PC-3 (cell line): Measurements from ENCODE around the gene SORL1-AS1.

Experiments used
- ATAC-seq: fragments of 200-7000 bp; cut with Tn5 transposase; 2 replicates; pipeline ENCODE4 v1.9.1; 2020; ENCODE audit warnings: mild to moderate bottlenecking, moderate library complexity
- BruUV-seq: library from RNA; stranded (reverse); fragments of 400-500 nt; replicated peaks from 2 replicates; lab custom pipeline; 2021; lab: Mats Ljungman, UMichigan
- CTCF ChIA-PET: fragments of 300-600 bp; sonication (Branson Sonifier 250); formaldehyde crosslinking; loops from one replicate; lab custom pipeline; 2022; ENCODE audit warnings: antibody characterized with exemption; lab: Charles Lee
- POLR2A ChIA-PET: fragments of 300-600 bp; sonication (Branson Sonifier 250); formaldehyde crosslinking; loops from one replicate; lab custom pipeline; 2022; ENCODE audit warnings: antibody characterized with exemption; ENCODE audit not compliant: unreplicated experiment; lab: Charles Lee
- DNase-seq: peaks from one replicate; pipeline ENCODE4 v3.0.0-alpha.2; 2015
- H2AFZ ChIP-seq: fragments of 300-600 bp; sonication (generic); 2 replicates; pipeline ENCODE4 v1.6.0; 2016; ENCODE audit warnings: antibody characterized with exemption, low read length
- H3F3A ChIP-seq: fragments of 300-600 bp; sonication (generic); one replicate; pipeline ENCODE4 v1.6.0; 2017; ENCODE audit warnings: antibody characterized with exemption, low read length, control low read depth, mild to moderate bottlenecking; ENCODE audit not compliant: unreplicated experiment
- H3K27ac ChIP-seq: fragments of 300-600 bp; sonication (generic); 2 replicates; pipeline ENCODE4 v1.5.1; 2016; ENCODE audit warnings: mild to moderate bottlenecking, low read length
- H3K27me3 ChIP-seq: fragments of 300-600 bp; sonication (generic); 2 replicates; pipeline ENCODE4 v1.6.1; 2016; ENCODE audit warnings: low read length, mixed read lengths
- H3K36me3 ChIP-seq: fragments of 300-600 bp; sonication (generic); 2 replicates; pipeline ENCODE4 v1.6.1; 2016; ENCODE audit warnings: low read depth, mixed run types, low read length, mixed read lengths
- H3K4me1 ChIP-seq: fragments of 300-600 bp; sonication (generic); 2 replicates; pipeline ENCODE4 v1.5.1; 2016; ENCODE audit warnings: low read length; ENCODE audit not compliant: insufficient read depth
- H3K4me2 ChIP-seq: fragments of 300-600 bp; sonication (generic); 2 replicates; pipeline ENCODE4 v1.6.0; 2016; ENCODE audit warnings: low read length
- H3K4me3 ChIP-seq: fragments of 300-600 bp; sonication (generic); 2 replicates; pipeline ENCODE4 v1.5.1; 2016; ENCODE audit warnings: mild to moderate bottlenecking, low read length, mixed read lengths
- H3K79me2 ChIP-seq: fragments of 300-600 bp; sonication (generic); 2 replicates; pipeline ENCODE4 v1.6.1; 2017; ENCODE audit warnings: low read length, mixed read lengths
- H3K9ac ChIP-seq: fragments of 300-600 bp; sonication (generic); 2 replicates; pipeline ENCODE4 v1.6.0; 2016; ENCODE audit warnings: mild to moderate bottlenecking, low read length
- H3K9me2 ChIP-seq: fragments of 300-600 bp; sonication (generic); replicated peaks from 2 replicates; pipeline ENCODE4 v1.6.1; 2016; ENCODE audit warnings: mixed run types, low read length, mixed read lengths
- H3K9me3 ChIP-seq: fragments of 300-600 bp; sonication (generic); 2 replicates; pipeline ENCODE4 v1.6.1; 2016; ENCODE audit warnings: low read length, mixed read lengths
- H4K20me1 ChIP-seq: fragments of 300-600 bp; sonication (generic); 2 replicates; pipeline ENCODE4 v1.6.1; 2016; ENCODE audit warnings: low read length, mixed read lengths
- CTCF ChIP-seq: fragments of 300-600 bp; sonication (generic); conservative IDR thresholded peaks from 2 replicates; pipeline ENCODE4 v1.5.1; 2017; ENCODE audit warnings: antibody characterized with exemption, low read depth, mild to moderate bottlenecking, low read length
- EZH2 ChIP-seq: fragments of 300-600 bp; sonication (generic); IDR thresholded peaks from one replicate; pipeline ENCODE4 v1.6.1; 2017; ENCODE audit warnings: antibody characterized with exemption, mild to moderate bottlenecking, low read length; ENCODE audit not compliant: unreplicated experiment
- EZH2phosphoT487 ChIP-seq: fragments of 300-600 bp; sonication (generic); IDR thresholded peaks from 2 replicates; pipeline ENCODE4 v1.6.1; 2018; ENCODE audit warnings: mild to moderate bottlenecking, antibody characterized with exemption, low read length, borderline replicate concordance
- intact Hi-C: fragments of 100-400 bp; cut with micrococcal nuclease; formaldehyde crosslinking; loops from 2 replicates; pipeline ENCODE4 v1.9.0; 2023

The SORL1-AS1 gene

DNA sequence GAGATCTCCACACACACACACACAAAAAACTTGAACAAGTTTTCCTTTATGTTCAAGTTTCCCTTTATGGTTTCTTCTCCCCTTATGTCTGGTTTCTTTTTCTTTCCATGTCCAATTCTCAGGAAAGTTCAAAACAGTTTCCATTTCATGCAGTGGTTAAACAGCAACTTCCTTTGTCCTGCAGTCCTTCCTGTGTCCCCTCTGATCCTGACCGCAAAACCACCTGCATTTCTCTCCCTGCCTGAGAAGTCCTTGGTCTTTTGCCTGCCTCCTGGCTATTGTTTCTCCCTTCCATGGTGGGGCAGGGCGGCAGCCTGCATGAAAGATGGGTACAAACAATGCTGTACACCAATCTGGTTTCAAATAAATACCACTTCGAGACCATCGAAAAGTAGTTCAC lies 58.9 kb downstream of the SORL1-AS1 start:
- TF ChIP-seq EZH2 (no peak), EZH2phosphoT487 (no peak), CTCF (no peak)
- no peaks in the 10 kb centered on the region for H4K20me1 ChIP-seq
- H3K27me3 ChIP-seq: no peaks in the 10 kb centered on the region
- H3K4me2 ChIP-seq: no peak overlapping the region
- CTCF ChIA-PET: no interaction called here
- no peak for ATAC-seq
- no peak overlapping the region for H3K4me3 ChIP-seq
- H3F3A ChIP-seq: no peaks in the 10 kb centered on the region
- no peaks in the 10 kb centered on the region for H3K9me3 ChIP-seq
- H3K4me1 ChIP-seq: peaks cover 13% of the 10 kb centered on the region
- H3K9ac ChIP-seq: no peak overlapping the region
- no peaks in the 10 kb centered on the region for H3K36me3 ChIP-seq
- BruUV-seq: no TSS peak
- H3K9me2 ChIP-seq: no peaks in the 10 kb centered on the region
- H3K79me2 ChIP-seq: no peaks in the 10 kb centered on the region
- no peak overlapping the region for H3K27ac ChIP-seq
- POLR2A ChIA-PET: interaction anchor here (0.6 to 0.7 kb wide), 2 partner anchors 766 to 1160 kb away, joined by 3 read pairs; no protein-coding TSS in a partner anchor
- no peak for DNase-seq
- intact Hi-C loops: no loop called here
- no peak overlapping the region for H2AFZ ChIP-seq

DNA sequence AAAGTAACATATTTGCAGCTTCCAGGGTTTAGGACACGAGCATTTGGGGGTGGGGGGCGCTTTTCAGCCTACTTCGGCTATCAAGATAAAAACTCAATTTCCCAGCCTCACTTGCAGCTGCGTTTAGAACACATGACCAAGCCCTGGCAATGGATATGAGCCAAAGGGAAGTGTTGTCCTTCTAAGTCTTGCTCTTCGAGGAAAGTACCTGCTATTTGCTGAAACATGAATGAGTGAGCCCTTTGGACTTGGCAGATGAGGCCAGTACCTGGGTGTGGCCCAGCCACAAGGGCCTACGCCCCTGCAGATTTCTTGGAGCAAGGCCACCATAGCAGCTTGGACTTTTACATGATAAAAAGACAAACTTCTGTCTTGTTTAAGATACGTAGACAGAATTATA lies 60.9 kb downstream of the SORL1-AS1 start:
- no peaks in the 10 kb centered on the region for H3K79me2 ChIP-seq
- CTCF ChIA-PET: no interaction called here

More for the DNA sequence above, 60.9 kb downstream of the SORL1-AS1 start:
- H3K27me3 ChIP-seq: no peaks in the 10 kb centered on the region
- intact Hi-C loops: no loop called here
- H4K20me1 ChIP-seq: no peaks in the 10 kb centered on the region
- peak; percentile 95 for DNase-seq
- TF ChIP-seq EZH2phosphoT487 (no peak), EZH2 (no peak), CTCF (no peak)
- no peak overlapping the region for H3K4me3 ChIP-seq
- no peaks in the 10 kb centered on the region for H3F3A ChIP-seq
- no peaks in the 10 kb centered on the region for H3K9me2 ChIP-seq
- peak; percentile 100 for ATAC-seq
- no peaks in the 10 kb centered on the region for H3K36me3 ChIP-seq
- no peak overlapping the region for H3K9ac ChIP-seq
- H3K27ac ChIP-seq: peak overlapping the region; percentile 6; the same call in 1 of the 2 replicates
- no peaks in the 10 kb centered on the region for H3K9me3 ChIP-seq
- H3K4me2 ChIP-seq: peak overlapping the region; percentile 25
- no TSS peak for BruUV-seq
- 0 out of 2 replicates have a peak overlapping the region, but pooled peaks have one; percentile 5 for H2AFZ ChIP-seq
- peaks cover 13% of the 10 kb centered on the region for H3K4me1 ChIP-seq
- POLR2A ChIA-PET: interaction anchor here (0.6 kb wide), 1 partner anchor 187 kb away, joined by 5 read pairs; no protein-coding TSS in a partner anchor
